ENCODE results near the gene BRMS1. TPM values are rescaled to one million over a fixed set of nuclear protein-coding genes. Genes with fewer than 3 reads are reported as not detected.

Gene BRMS1
- total RNA-seq, 4 donors from 2014 or later = 45.7 to 60.3 (median 57.3) TPM

- Histone ChIP-seq H3K9me3 (no peaks in the 10 kb centered on the region), H3K27me3 (no peaks in the 10 kb centered on the region), H3K27ac (no peak overlapping the region), H3K4me3 (no peak overlapping the region), H3K4me1 (peaks cover 64% of the 10 kb centered on the region), H3K36me3 (peaks cover 41% of the 10 kb centered on the region)
- TF ChIP-seq EP300 (IDR thresholded peaks at IDR 0.05) (no peak), CTCF (IDR thresholded peaks at IDR 0.05) (no peak), POLR2A (IDR thresholded peaks at IDR 0.05) (no peak), POLR2AphosphoS5 (IDR thresholded peaks at IDR 0.05) (no peak)
- no peak for DNase-seq (ENCODE audit: low spot score in 2 of 2)
- WGBS = 96% methylated on average over 21 of the region's 21 CpGs
Measured at GRCh38 chr11:66341502-66342126, 3.3 kb downstream of the BRMS1 start.

GRCh38 chr11:66340596-66341501, 4.1 kb downstream of the BRMS1 start:
- no peak for DNase-seq (ENCODE audit: low spot score in 2 of 2)
- Histone ChIP-seq H3K27me3 (no peaks in the 10 kb centered on the region), H3K4me3 (no peak overlapping the region), H3K9me3 (no peaks in the 10 kb centered on the region), H3K36me3 (peaks cover 41% of the 10 kb centered on the region), H3K4me1 (peaks cover 64% of the 10 kb centered on the region), H3K27ac (no peak overlapping the region)
- whole genome bisulfite sequencing = 91% methylated on average over 20 of the region's 28 CpGs
- TF ChIP-seq CTCF (IDR thresholded peaks at IDR 0.05) (no peak), EP300 (IDR thresholded peaks at IDR 0.05) (no peak), POLR2AphosphoS5 (IDR thresholded peaks at IDR 0.05) (no peak), POLR2A (IDR thresholded peaks at IDR 0.05) (no peak)

DNA sequence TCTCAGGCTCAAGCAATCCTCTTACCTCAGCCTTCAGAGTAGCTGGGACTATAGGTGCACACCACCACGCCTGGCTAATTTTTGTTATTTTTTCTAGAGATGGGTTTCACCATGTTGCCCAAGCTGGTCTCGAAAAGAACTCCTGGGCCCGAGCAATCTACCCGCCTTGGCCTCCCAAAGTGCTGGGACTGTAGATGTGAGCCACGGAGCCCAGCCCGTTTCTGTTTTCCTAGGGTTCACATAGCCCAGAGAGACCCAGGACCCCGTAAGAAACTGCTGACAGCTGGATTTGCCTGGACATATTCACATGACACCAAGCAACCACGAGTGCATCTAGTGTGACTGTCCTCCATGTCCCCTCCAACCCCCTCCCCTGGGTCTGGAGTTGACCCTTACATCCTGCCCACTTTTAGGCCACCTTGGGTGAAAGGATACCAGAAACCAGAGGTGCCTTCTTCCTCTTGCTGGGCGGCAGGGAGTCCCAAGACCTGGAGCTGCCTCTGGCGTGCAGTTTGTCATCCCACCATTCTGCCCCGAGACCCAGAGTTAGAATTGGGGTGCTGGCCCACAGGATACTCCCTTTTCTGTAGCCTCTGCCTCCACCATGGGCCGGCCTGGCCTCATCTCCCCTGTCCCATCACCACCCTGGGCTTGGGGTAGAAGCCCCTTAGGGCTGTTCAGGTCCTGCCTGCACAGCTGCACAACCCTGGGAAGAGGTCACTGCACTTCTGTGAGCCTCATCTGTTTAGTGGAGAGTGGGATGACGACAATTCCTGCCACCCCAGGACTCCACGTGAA, 5.0 kb downstream of the BRMS1 start:
- Histone ChIP-seq H3K4me1 (peaks cover 65% of the 10 kb centered on the region), H3K27ac (peak overlapping the region; percentile 55), H3K9me3 (no peaks in the 10 kb centered on the region), H3K27me3 (no peaks in the 10 kb centered on the region), H3K36me3 (peaks cover 41% of the 10 kb centered on the region), H3K4me3 (no peak overlapping the region)
- no peak for DNase-seq (ENCODE audit: low spot score in 2 of 2)
- no peak for TF ChIP-seq EP300 (IDR thresholded peaks at IDR 0.05)
- TF ChIP-seq POLR2A (IDR thresholded peaks at IDR 0.05) = no peak
- no peak for TF ChIP-seq POLR2AphosphoS5 (IDR thresholded peaks at IDR 0.05)
- TF ChIP-seq CTCF (IDR thresholded peaks at IDR 0.05) = no peak
- 80% methylated on average over 13 of the region's 14 CpGs for WGBS

- Histone ChIP-seq H3K9me3 (no peaks in the 10 kb centered on the region), H3K36me3 (peaks cover 41% of the 10 kb centered on the region), H3K27ac (peak overlapping the region; percentile 90), H3K4me1 (peaks cover 67% of the 10 kb centered on the region), H3K27me3 (no peaks in the 10 kb centered on the region), H3K4me3 (no peak overlapping the region)
- TF ChIP-seq POLR2A (IDR thresholded peaks at IDR 0.05) = no peak
- no peak for TF ChIP-seq EP300 (IDR thresholded peaks at IDR 0.05)
- peak in 1 of 3 donors; percentile 54 for TF ChIP-seq POLR2AphosphoS5 (IDR thresholded peaks at IDR 0.05)
- DNase-seq (ENCODE audit: low spot score in 2 of 2) = no peak
- 68% methylated on average over 6 of the region's 6 CpGs for WGBS
Measured at GRCh38 chr11:66339162-66339675, 5.7 kb downstream of the BRMS1 start.

DNA sequence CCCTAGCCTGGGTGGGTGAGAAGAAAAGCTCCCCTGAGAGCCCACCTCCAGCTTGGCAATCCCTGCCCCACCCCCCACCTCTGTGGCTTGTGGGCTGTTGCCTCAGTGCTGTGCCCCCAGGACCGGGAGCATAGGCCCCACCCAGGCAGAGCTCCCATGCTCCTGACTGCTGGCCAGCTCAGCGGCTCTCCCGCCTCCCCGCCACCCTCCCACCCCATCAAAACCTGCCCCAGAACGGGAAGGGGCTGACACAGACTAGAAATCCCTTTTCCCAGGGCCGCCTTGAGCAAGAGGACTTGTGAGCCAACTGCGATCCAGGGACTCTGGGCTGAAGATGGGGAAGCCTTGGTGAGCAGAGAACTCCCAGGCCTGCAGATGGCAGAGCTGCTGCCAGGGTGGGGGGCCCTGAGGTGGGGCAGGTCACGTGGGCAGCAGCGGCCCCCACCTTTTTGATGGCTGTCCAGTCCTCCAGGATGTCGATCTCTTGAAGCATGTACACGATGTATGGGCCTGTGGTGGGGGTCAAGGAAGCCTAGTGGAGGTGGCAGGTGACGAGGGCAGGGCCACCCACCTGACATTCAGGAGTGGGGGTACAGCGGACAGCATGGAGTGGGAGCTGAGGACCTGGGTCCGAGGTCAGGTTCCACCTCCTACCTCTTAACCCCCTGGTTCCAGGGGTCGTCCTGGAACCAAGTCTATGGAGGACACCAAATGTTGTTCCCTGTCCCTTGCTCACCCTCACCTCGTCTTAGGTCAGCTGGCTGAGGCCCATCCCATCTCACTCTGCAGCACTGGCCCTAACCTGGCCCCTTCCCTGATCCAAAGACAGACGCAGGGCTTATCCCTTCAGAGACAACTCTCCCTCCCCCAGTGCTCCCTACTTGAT, 6.4 kb downstream of the BRMS1 start:
- Histone ChIP-seq H3K27me3 (no peaks in the 10 kb centered on the region), H3K36me3 (peaks cover 46% of the 10 kb centered on the region), H3K4me3 (no peak overlapping the region), H3K4me1 (peaks cover 64% of the 10 kb centered on the region), H3K9me3 (no peaks in the 10 kb centered on the region), H3K27ac (peak overlapping the region; percentile 90)
- DNase-seq (ENCODE audit: low spot score in 2 of 2) = no peak
- TF ChIP-seq CTCF (IDR thresholded peaks at IDR 0.05) (no peak), POLR2A (IDR thresholded peaks at IDR 0.05) (no peak), EP300 (IDR thresholded peaks at IDR 0.05) (no peak)
- 71% methylated on average over 6 of the region's 17 CpGs for WGBS
